GM12801 (cell line): ENCODE results near the gene C11orf98.

Experiments
- TF ChIP-seq, protein P1 (sequence below): IDR thresholded peaks from one replicate; pipeline ENCODE4 v1.5.1; 2011; ENCODE audit warnings: control low read depth; ENCODE audit not compliant: insufficient read length; ENCODE audit errors: extremely low read depth

Gene C11orf98

GRCh38 chr11:62621027-62621566 lies 43.9 kb downstream of the C11orf98 start:
- TF ChIP-seq, protein P1, sequence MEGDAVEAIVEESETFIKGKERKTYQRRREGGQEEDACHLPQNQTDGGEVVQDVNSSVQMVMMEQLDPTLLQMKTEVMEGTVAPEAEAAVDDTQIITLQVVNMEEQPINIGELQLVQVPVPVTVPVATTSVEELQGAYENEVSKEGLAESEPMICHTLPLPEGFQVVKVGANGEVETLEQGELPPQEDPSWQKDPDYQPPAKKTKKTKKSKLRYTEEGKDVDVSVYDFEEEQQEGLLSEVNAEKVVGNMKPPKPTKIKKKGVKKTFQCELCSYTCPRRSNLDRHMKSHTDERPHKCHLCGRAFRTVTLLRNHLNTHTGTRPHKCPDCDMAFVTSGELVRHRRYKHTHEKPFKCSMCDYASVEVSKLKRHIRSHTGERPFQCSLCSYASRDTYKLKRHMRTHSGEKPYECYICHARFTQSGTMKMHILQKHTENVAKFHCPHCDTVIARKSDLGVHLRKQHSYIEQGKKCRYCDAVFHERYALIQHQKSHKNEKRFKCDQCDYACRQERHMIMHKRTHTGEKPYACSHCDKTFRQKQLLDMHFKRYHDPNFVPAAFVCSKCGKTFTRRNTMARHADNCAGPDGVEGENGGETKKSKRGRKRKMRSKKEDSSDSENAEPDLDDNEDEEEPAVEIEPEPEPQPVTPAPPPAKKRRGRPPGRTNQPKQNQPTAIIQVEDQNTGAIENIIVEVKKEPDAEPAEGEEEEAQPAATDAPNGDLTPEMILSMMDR, result no peak

- TF ChIP-seq, protein P1, result no peak
Observed at GRCh38 chr11:62615521-62615920, 49.5 kb downstream of the C11orf98 start.

DNA sequence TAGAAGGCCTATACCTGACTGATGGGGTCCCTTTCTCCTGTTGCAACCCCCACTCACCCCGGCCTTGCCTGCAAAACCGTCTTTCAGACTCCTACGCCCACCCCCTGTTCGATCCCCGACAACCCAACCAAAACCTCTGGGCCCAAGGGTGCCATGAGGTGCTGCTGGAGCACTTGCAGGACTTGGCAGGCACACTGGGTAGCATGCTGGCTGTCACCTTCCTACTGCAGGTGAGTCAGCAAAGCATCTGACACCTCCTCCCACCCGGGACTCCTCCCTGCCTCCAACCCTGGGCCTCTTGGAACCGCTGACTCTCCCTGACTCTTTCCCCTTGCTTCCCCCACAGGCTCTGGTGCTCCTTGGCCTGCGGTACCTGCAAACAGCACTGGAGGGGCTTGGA lies 50.7 kb downstream of the C11orf98 start:
- TF ChIP-seq, protein P1, result no peak

DNA sequence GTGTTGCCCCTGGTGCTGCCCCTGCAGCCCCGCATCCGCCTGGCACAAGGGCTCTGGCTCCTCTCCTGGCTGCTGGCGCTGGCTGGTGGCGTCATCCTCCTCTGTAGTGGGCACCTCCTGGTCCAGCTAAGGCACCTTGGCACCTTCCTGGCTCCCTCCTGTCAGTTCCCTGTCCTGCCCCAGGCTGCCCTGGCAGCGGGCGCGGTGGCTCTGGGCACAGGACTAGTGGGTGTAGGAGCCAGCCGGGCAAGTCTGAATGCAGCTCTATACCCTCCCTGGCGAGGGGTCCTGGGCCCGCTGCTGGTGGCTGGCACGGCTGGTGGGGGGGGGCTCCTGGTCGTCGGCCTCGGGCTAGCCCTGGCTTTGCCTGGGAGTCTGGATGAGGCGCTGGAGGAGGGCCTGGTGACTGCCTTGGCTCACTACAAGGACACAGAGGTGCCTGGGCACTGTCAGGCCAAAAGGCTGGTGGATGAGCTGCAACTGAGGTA lies 51.7 kb downstream of the C11orf98 start:
- TF ChIP-seq, protein P1, result no peak
